IMR-90 (cell line): Measurements from ENCODE around the gene CD180. TPM values are rescaled to one million over a fixed set of nuclear protein-coding genes. Genes with fewer than 3 reads are reported as not detected.

Source experiments
- ATAC-seq: fragments of 200-7000 bp; cut with Tn5 transposase; 2 replicates; pipeline ENCODE4 v1.9.1; 2020; ENCODE audit warnings: low read depth, mild to moderate bottlenecking, moderate library complexity
- BruUV-seq: library from RNA; stranded (reverse); fragments of 400-500 nt; replicated peaks from 2 replicates; lab custom pipeline; 2021; lab: Mats Ljungman, UMichigan
- CTCF ChIA-PET: fragments of 300-600 bp; formaldehyde crosslinking; extraction: SDS; loops from one replicate; lab custom pipeline; 2021; ENCODE audit warnings: antibody characterized with exemption; lab: Yijun Ruan, JAX
- POLR2A ChIA-PET: fragments of 300-600 bp; sonication (Branson Sonifier 250); formaldehyde crosslinking; loops from one replicate; lab custom pipeline; 2022; ENCODE audit warnings: antibody characterized with exemption; ENCODE audit not compliant: unreplicated experiment; lab: Charles Lee
- DNase-seq: peaks from one replicate; pipeline ENCODE4 v3.0.0; 2013
- H2AFZ ChIP-seq: replicated peaks from 2 replicates; pipeline ENCODE3; 2013; ENCODE audit warnings: low read length, mild to moderate bottlenecking; ENCODE audit not compliant: poor library complexity
- H2AK5ac ChIP-seq: 2 replicates; pipeline ENCODE4 v1.6.1; 2013; ENCODE audit warnings: low read depth, low read length, inconsistent platforms
- H2AK9ac ChIP-seq: replicated peaks from 2 replicates; pipeline ENCODE3; 2013; ENCODE audit warnings: mild to moderate bottlenecking, low read depth, low read length, moderate library complexity; ENCODE audit not compliant: poor library complexity
- H2BK120ac ChIP-seq: 2 replicates; pipeline ENCODE4 v1.6.1; 2013; ENCODE audit warnings: low read depth, low read length, inconsistent platforms
- H2BK15ac ChIP-seq: 3 replicates; pipeline ENCODE4 v1.6.1; 2013; ENCODE audit warnings: low read depth, low read length, inconsistent platforms
- H2BK20ac ChIP-seq: 2 replicates; pipeline ENCODE4 v1.6.1; 2013; ENCODE audit warnings: low read depth, mild to moderate bottlenecking, inconsistent platforms, low read length, moderate library complexity
- H2BK5ac ChIP-seq: 2 replicates; pipeline ENCODE4 v1.6.1; 2013; ENCODE audit warnings: mild to moderate bottlenecking, low read depth, low read length, inconsistent platforms; ENCODE audit not compliant: poor library complexity, severe bottlenecking
- H3K14ac ChIP-seq: replicated peaks from 2 replicates; pipeline ENCODE4 v1.6.1; 2013; ENCODE audit warnings: low read depth, low read length, inconsistent platforms
- H3K18ac ChIP-seq: 2 replicates; pipeline ENCODE4 v1.6.1; 2013; ENCODE audit warnings: low read depth, low read length, control low read depth
- H3K23ac ChIP-seq: 2 replicates; pipeline ENCODE4 v1.6.1; 2013; ENCODE audit warnings: low read depth, low read length, inconsistent platforms
- H3K27ac ChIP-seq: 2 replicates; pipeline ENCODE4 v1.5.1; 2013; ENCODE audit warnings: mild to moderate bottlenecking, control low read depth, low read length; ENCODE audit not compliant: insufficient read depth
- H3K27me3 ChIP-seq: 2 replicates; pipeline ENCODE4 v1.6.1; 2013; ENCODE audit warnings: low read length; ENCODE audit not compliant: control insufficient read depth, insufficient read depth
- H3K36me3 ChIP-seq: 2 replicates; pipeline ENCODE4 v1.6.1; 2013; ENCODE audit warnings: low read length, mixed read lengths; ENCODE audit not compliant: control insufficient read depth, insufficient read depth
- H3K4ac ChIP-seq: 2 replicates; pipeline ENCODE4 v1.6.1; 2013; ENCODE audit warnings: low read depth, low read length, inconsistent platforms
- H3K4me1 ChIP-seq: 2 replicates; pipeline ENCODE4 v1.6.1; 2013; ENCODE audit warnings: low read length, mixed read lengths; ENCODE audit not compliant: control insufficient read depth, insufficient read depth
- H3K4me2 ChIP-seq: 2 replicates; pipeline ENCODE4 v1.6.1; 2013; ENCODE audit warnings: low read depth, mild to moderate bottlenecking, control low read depth, low read length, moderate library complexity
- H3K4me3 ChIP-seq: 2 replicates; pipeline ENCODE4 v1.5.1; 2013; ENCODE audit warnings: low read depth, mild to moderate bottlenecking, control low read depth, low read length, moderate library complexity; ENCODE audit not compliant: insufficient read depth
- H3K56ac ChIP-seq: 2 replicates; pipeline ENCODE4 v1.6.1; 2013; ENCODE audit warnings: low read length, inconsistent platforms; ENCODE audit not compliant: insufficient read depth; ENCODE audit errors: extremely low read depth
- H3K79me1 ChIP-seq, 2 experiments: 2 replicates each; pipeline ENCODE4 v1.6.1; 2013; ENCODE audit warnings: low read length in 2 of 2, inconsistent platforms in 1 of 2, low read depth in 1 of 2
- H3K9ac ChIP-seq: 2 replicates; pipeline ENCODE4 v1.6.1; 2013; ENCODE audit warnings: low read depth, low read length, control low read depth
- H3K9me1 ChIP-seq: 2 replicates; pipeline ENCODE4 v1.6.1; 2013; ENCODE audit warnings: low read length, inconsistent platforms; ENCODE audit not compliant: insufficient read depth
- H3K9me3 ChIP-seq: 2 replicates; pipeline ENCODE4 v1.6.1; 2013; ENCODE audit warnings: low read length; ENCODE audit not compliant: control insufficient read depth, insufficient read depth
- H4K20me1 ChIP-seq: 2 replicates; pipeline ENCODE4 v1.6.1; 2013; ENCODE audit warnings: low read length, inconsistent platforms; ENCODE audit not compliant: insufficient read depth
- H4K5ac ChIP-seq: 2 replicates; pipeline ENCODE4 v1.6.1; 2013; ENCODE audit warnings: mild to moderate bottlenecking, low read depth, low read length, control low read depth
- H4K8ac ChIP-seq, 2 experiments: 2 replicates each; pipeline ENCODE4 v1.6.1; 2013; ENCODE audit warnings: low read depth in 2 of 2, low read length in 2 of 2, control low read depth in 1 of 2, inconsistent platforms in 1 of 2
- H4K91ac ChIP-seq: 2 replicates; pipeline ENCODE4 v1.6.1; 2013; ENCODE audit warnings: low read depth, low read length, inconsistent platforms; ENCODE audit not compliant: insufficient read depth
- CEBPB ChIP-seq: IDR thresholded peaks from 2 replicates; pipeline ENCODE4 v1.6.1; 2012; ENCODE audit warnings: low read depth, low read length, improper control_type of control experiment
- CHD1 ChIP-seq: IDR thresholded peaks from 2 replicates; pipeline ENCODE4 v1.6.1; 2012; ENCODE audit warnings: low read depth, low read length, improper control_type of control experiment
- FOS ChIP-seq: fragments of 150-350 bp; IDR thresholded peaks from 2 replicates; pipeline ENCODE4 v1.6.1; 2016; ENCODE audit warnings: low read depth, low read length
- MAFK ChIP-seq: IDR thresholded peaks from 2 replicates; pipeline ENCODE4 v1.6.1; 2012; ENCODE audit warnings: low read depth, low read length, improper control_type of control experiment
- MAZ ChIP-seq: IDR thresholded peaks from 2 replicates; pipeline ENCODE4 v1.6.1; 2012; ENCODE audit warnings: low read depth, mild to moderate bottlenecking, low read length, improper control_type of control experiment, moderate library complexity, borderline replicate concordance
- MXI1 ChIP-seq: IDR thresholded peaks from 2 replicates; pipeline ENCODE4 v1.6.1; 2012; ENCODE audit warnings: low read depth, mild to moderate bottlenecking, low read length, moderate library complexity, borderline replicate concordance
- NFE2L2 ChIP-seq: fragments of 150-350 bp; IDR thresholded peaks from 2 replicates; pipeline ENCODE4 v1.6.1; 2016; ENCODE audit warnings: low read depth, mild to moderate bottlenecking, low read length
- POLR2A ChIP-seq: IDR thresholded peaks from 2 replicates; pipeline ENCODE4 v1.6.1; 2012; ENCODE audit warnings: mild to moderate bottlenecking, low read depth, low read length
- RCOR1 ChIP-seq: IDR thresholded peaks from 2 replicates; pipeline ENCODE4 v1.6.1; 2012; ENCODE audit warnings: mild to moderate bottlenecking, low read length, improper control_type of control experiment; ENCODE audit not compliant: insufficient replicate concordance
- RFX5 ChIP-seq: IDR thresholded peaks from 2 replicates; pipeline ENCODE4 v1.8.0; 2012; ENCODE audit warnings: low read depth, mild to moderate bottlenecking, low read length, moderate library complexity
- whole genome bisulfite sequencing, 2 experiments: methylation state at CpG; one replicate each; pipeline versions ENCODE4 v1.1.5 to v1.1.7; 2013; ENCODE audit warnings: missing lambda C conversion rate in 2 of 2; ENCODE audit not compliant: insufficient read length in 1 of 2; ENCODE audit errors: extremely low coverage in 2 of 2; 5-methylcytosine and 5-hydroxymethylcytosine counted together
- dilution Hi-C: fragments of 300-500 bp; cut with HindIII; formaldehyde crosslinking; loops from one replicate; pipeline ENCODE4 v1.14.3; 2018; ENCODE audit warnings: low sequenced_read_pairs; ENCODE audit not compliant: unreplicated experiment
- in situ Hi-C: fragments of 300-500 bp; cut with MboI; formaldehyde crosslinking; loops from 3 replicates; pipeline ENCODE4 v1.14.3; 2019; ENCODE audit warnings: low sequenced_read_pairs, inconsistent platforms, mixed read lengths
- intact Hi-C: fragments of 100-400 bp; cut with micrococcal nuclease; formaldehyde crosslinking; loops from 2 replicates; pipeline ENCODE4 v1.10.0; 2022
- polyA plus RNA-seq, 3 experiments: library from polyadenylated mRNA; depleted of rRNA; stranded (reverse); fragments of >200 nt; gene quantifications; 2 replicates each; pipeline ENCODE4 v1.2.3, GENCODE V29; 2012; ENCODE audit warnings: low replicate concordance in 1 of 3
- total RNA-seq: library from RNA; depleted of rRNA; stranded (reverse); fragments of >200 nt; gene quantifications from 2 replicates; pipeline ENCODE4 v1.2.3, GENCODE V29; 2012
- TF ChIP-seq, protein P1 (sequence below): conservative IDR thresholded peaks from 2 replicates; pipeline ENCODE4 v1.5.1; 2012; ENCODE audit warnings: mild to moderate bottlenecking, low read depth, low read length, improper control_type of control experiment
- TF ChIP-seq, protein P2 (sequence below): fragments of 150-350 bp; IDR thresholded peaks from 2 replicates; pipeline ENCODE4 v1.6.1; 2016; ENCODE audit warnings: low read depth, mild to moderate bottlenecking, low read length, moderate library complexity, borderline replicate concordance
- TF ChIP-seq, protein P3 (sequence below): fragments of 150-350 bp; IDR thresholded peaks from 2 replicates; pipeline ENCODE4 v1.6.1; 2017; ENCODE audit warnings: mild to moderate bottlenecking, antibody characterized with exemption, low read length, low read depth

The CD180 gene
- total and polyA plus RNA-seq, 2 of the 4 experiments (the other 2 are of a cell fraction): not detected

DNA sequence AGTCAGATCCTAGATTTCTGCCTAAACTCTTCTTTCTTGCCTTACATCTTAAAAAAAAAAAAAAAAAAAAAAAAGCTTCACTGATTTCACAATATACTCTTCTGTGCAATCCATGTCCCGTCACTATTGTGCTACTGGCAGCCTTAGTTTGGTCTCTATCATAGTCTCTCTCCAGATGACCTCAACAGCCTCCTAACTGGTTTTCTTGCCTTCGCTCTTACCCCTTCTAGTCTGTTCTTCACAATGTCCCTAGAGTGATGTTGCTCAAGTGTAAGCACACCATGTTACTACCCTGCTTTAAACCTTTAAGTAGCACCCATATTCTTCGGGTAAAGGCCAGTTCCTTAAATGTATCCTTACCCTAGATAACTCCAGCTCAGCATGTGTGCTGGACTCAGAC, 25.8 kb downstream of the CD180 start:
- no peaks in the 10 kb centered on the region for H4K20me1 ChIP-seq
- WGBS, 2 experiments: 100% methylated on average over 1 of the region's 3 CpGs; no CpG with 5 or more reads in 1 of the 2 experiments

More for the DNA sequence above, 25.8 kb downstream of the CD180 start:
- H3K4me3 ChIP-seq: no peak overlapping the region
- H3K23ac ChIP-seq: no peak overlapping the region
- H2AFZ ChIP-seq: no peak overlapping the region
- no peak overlapping the region for H3K9ac ChIP-seq
- in situ Hi-C loops (no loop called here), dilution Hi-C loops (no loop called here), intact Hi-C loops (no loop called here)
- no peak overlapping the region for H3K56ac ChIP-seq
- H2BK20ac ChIP-seq: no peak overlapping the region
- ChIA-PET CTCF (no interaction called here), POLR2A (no interaction called here)
- no peak overlapping the region for H2BK5ac ChIP-seq
- no peak overlapping the region for H3K18ac ChIP-seq
- no peaks in the 10 kb centered on the region for H3K79me1 ChIP-seq
- H2BK15ac ChIP-seq: no peak overlapping the region
- BruUV-seq: no TSS peak
- no peak overlapping the region for H3K27ac ChIP-seq
- H4K91ac ChIP-seq: no peak overlapping the region
- DNase-seq: no peak
- 0 out of 2 replicates have a peak, but pooled peaks cover under 1% of the 10 kb centered on the region for H3K36me3 ChIP-seq
- TF ChIP-seq MXI1 (no peak), RFX5 (no peak), MAFK (no peak), NFE2L2 (no peak), MAZ (no peak), CHD1 (no peak), FOS (no peak), POLR2A (no peak), CEBPB (no peak), RCOR1 (no peak)
- TF ChIP-seq, protein P1, sequence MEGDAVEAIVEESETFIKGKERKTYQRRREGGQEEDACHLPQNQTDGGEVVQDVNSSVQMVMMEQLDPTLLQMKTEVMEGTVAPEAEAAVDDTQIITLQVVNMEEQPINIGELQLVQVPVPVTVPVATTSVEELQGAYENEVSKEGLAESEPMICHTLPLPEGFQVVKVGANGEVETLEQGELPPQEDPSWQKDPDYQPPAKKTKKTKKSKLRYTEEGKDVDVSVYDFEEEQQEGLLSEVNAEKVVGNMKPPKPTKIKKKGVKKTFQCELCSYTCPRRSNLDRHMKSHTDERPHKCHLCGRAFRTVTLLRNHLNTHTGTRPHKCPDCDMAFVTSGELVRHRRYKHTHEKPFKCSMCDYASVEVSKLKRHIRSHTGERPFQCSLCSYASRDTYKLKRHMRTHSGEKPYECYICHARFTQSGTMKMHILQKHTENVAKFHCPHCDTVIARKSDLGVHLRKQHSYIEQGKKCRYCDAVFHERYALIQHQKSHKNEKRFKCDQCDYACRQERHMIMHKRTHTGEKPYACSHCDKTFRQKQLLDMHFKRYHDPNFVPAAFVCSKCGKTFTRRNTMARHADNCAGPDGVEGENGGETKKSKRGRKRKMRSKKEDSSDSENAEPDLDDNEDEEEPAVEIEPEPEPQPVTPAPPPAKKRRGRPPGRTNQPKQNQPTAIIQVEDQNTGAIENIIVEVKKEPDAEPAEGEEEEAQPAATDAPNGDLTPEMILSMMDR: no peak
- TF ChIP-seq, protein P2, sequence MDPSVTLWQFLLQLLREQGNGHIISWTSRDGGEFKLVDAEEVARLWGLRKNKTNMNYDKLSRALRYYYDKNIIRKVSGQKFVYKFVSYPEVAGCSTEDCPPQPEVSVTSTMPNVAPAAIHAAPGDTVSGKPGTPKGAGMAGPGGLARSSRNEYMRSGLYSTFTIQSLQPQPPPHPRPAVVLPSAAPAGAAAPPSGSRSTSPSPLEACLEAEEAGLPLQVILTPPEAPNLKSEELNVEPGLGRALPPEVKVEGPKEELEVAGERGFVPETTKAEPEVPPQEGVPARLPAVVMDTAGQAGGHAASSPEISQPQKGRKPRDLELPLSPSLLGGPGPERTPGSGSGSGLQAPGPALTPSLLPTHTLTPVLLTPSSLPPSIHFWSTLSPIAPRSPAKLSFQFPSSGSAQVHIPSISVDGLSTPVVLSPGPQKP: no peak
- TF ChIP-seq, protein P3, sequence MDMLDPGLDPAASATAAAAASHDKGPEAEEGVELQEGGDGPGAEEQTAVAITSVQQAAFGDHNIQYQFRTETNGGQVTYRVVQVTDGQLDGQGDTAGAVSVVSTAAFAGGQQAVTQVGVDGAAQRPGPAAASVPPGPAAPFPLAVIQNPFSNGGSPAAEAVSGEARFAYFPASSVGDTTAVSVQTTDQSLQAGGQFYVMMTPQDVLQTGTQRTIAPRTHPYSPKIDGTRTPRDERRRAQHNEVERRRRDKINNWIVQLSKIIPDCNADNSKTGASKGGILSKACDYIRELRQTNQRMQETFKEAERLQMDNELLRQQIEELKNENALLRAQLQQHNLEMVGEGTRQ: no peak
- H4K8ac ChIP-seq: no peak overlapping the region
- H4K5ac ChIP-seq: no peak overlapping the region
- H2BK120ac ChIP-seq: no peak overlapping the region
- no peaks in the 10 kb centered on the region for H3K27me3 ChIP-seq
- H3K4me2 ChIP-seq: no peak overlapping the region
- H3K14ac ChIP-seq: no peak overlapping the region
- H2AK5ac ChIP-seq: no peak overlapping the region
- no peak for ATAC-seq
- H2AK9ac ChIP-seq: no peak overlapping the region
- H3K4me1 ChIP-seq: peaks cover 2% of the 10 kb centered on the region; the same call in 1 of the 2 replicates
- H3K9me3 ChIP-seq: no peaks in the 10 kb centered on the region
- H3K4ac ChIP-seq: no peak overlapping the region
- no peaks in the 10 kb centered on the region for H3K9me1 ChIP-seq
